CD4-positive, CD25-positive, alpha-beta regulatory T cell (primary cell): ENCODE results near the gene KCTD12. TPM values are rescaled to one million over a fixed set of nuclear protein-coding genes. Genes with fewer than 3 reads are reported as not detected.
A peak's percentile ranks its signal among the peaks of the same experiment; 100 is the strongest.

Experiments
- ATAC-seq, 2 donors: fragments of 150-1000 bp; cut with Tn5 transposase; one replicate each; pipeline ENCODE4 v1.10.0; 2021; ENCODE audit warnings: low read depth in 2 of 2, moderate number of reproducible peaks in 2 of 2, moderate library complexity in 1 of 2
- DNase-seq, 3 donors: peaks; one replicate each; pipeline versions ENCODE4 v3.0.0 to v3.0.0-alpha.2; 2012 to 2022; ENCODE audit warnings: mixed read lengths in 1 of 3
- H3K27ac ChIP-seq: one replicate; pipeline ENCODE4 v1.7.0; 2013; ENCODE audit warnings: mild to moderate bottlenecking, low read length; ENCODE audit not compliant: insufficient read depth, poor library complexity, severe bottlenecking
- H3K27me3 ChIP-seq: one replicate; pipeline ENCODE4 v1.7.0; 2013; ENCODE audit warnings: low read length; ENCODE audit not compliant: control insufficient read depth, insufficient read depth
- H3K36me3 ChIP-seq: one replicate; pipeline ENCODE4 v1.7.0; 2013; ENCODE audit warnings: mild to moderate bottlenecking, low read length, moderate library complexity; ENCODE audit not compliant: control insufficient read depth, insufficient read depth
- H3K4me1 ChIP-seq: 2 replicates; pipeline ENCODE4 v1.7.0; 2013; ENCODE audit warnings: mild to moderate bottlenecking, low read length; ENCODE audit not compliant: insufficient read depth, control insufficient read depth, poor library complexity, severe bottlenecking
- H3K4me3 ChIP-seq: one replicate; pipeline ENCODE4 v1.7.0; 2013; ENCODE audit warnings: low read depth, mild to moderate bottlenecking, low read length, moderate library complexity
- H3K9me3 ChIP-seq, 2 experiments: 1 replicate in 1 of 2; 2 replicates in 1 of 2; pipeline ENCODE4 v1.7.0; 2013; ENCODE audit warnings: low read length in 2 of 2, mild to moderate bottlenecking in 1 of 2, moderate library complexity in 1 of 2; ENCODE audit not compliant: control insufficient read depth in 2 of 2
- H3K27ac Mint-ChIP-seq, 3 donors: one replicate each; pipeline ENCODE4 v1.8.0; 2020 to 2022; ENCODE audit warnings: mild to moderate bottlenecking in 3 of 3, mixed read lengths in 3 of 3, moderate library complexity in 2 of 3
- H3K27me3 Mint-ChIP-seq: one replicate; pipeline ENCODE4 v1.8.0; 2022; ENCODE audit warnings: mild to moderate bottlenecking, mixed read lengths
- H3K36me3 Mint-ChIP-seq: one replicate; pipeline ENCODE4 v1.8.0; 2020; ENCODE audit warnings: mixed read lengths
- H3K4me1 Mint-ChIP-seq, 4 donors: one replicate each; pipeline ENCODE4 v1.8.0; 2020 to 2022; ENCODE audit warnings: mixed read lengths in 4 of 4, mild to moderate bottlenecking in 1 of 4
- H3K4me3 Mint-ChIP-seq, 4 donors: one replicate each; pipeline ENCODE4 v1.8.0; 2020 to 2022; ENCODE audit warnings: mild to moderate bottlenecking in 4 of 4, mixed read lengths in 4 of 4, moderate library complexity in 3 of 4
- H3K9me3 Mint-ChIP-seq, 7 donors: one replicate each; pipeline ENCODE4 v1.8.0; 2020 to 2022; ENCODE audit warnings: mixed read lengths in 7 of 7, mild to moderate bottlenecking in 3 of 7, moderate library complexity in 2 of 7
- polyA plus RNA-seq, 4 donors: library from polyadenylated mRNA; unstranded; fragments of 300-500 nt; fragmentation: Illumina TruSeq; gene quantifications; one replicate each; pipeline ENCODE4 v1.2.3, GENCODE V29; 2021
- total RNA-seq: library from RNA; stranded (reverse); gene quantifications from one replicate; pipeline ENCODE4 v1.2.3, GENCODE V29; 2022

KCTD12 gene
- total and polyA plus RNA-seq, 5 donors from 2014 or later = 0.19 to 2.8 (median 0.26) TPM

DNA sequence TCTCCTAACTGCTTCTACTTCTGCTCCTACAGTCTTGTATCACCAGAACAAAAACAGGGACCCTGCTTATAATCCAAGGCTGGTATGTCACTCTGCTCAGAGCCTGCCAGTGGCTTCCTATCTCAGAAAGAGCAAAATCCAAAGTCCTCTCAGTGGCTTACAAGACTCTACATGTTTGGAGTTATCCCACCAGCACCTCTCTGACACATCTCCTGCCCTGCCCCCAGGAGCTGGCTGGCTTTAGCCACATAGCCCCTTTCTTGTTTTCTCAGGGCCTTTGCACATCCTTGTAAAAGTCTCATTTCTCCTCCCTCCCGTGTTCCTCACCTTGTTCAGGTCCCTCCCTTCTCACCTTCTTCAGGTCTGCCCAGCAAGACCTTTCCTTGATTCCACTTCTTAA is 2.2 kb upstream of the KCTD12 start:
- Mint-ChIP-seq H3K27me3 (peaks cover 26% of the 10 kb centered on the region), H3K36me3 (no peaks in the 10 kb centered on the region), H3K4me3 (peak overlapping the region; percentile 23 to 85 (median 53)), H3K27ac (peak overlapping the region in 1 of 3 donors; percentile 29), H3K9me3 (peaks cover 0 to 5% (median 0%) of the 10 kb centered on the region in 7 donors), H3K4me1 (peaks cover 0 to 20% (median 14%) of the 10 kb centered on the region in 4 donors)
- no peaks in the 10 kb centered on the region for H3K9me3 ChIP-seq
- no peak for DNase-seq
- H3K27me3 ChIP-seq = peaks cover 16% of the 10 kb centered on the region
- no peak overlapping the region for H3K27ac ChIP-seq
- no peaks in the 10 kb centered on the region for H3K36me3 ChIP-seq
- H3K4me3 ChIP-seq = no peak overlapping the region
- peaks cover 18% of the 10 kb centered on the region for H3K4me1 ChIP-seq
- no peak for ATAC-seq

DNA sequence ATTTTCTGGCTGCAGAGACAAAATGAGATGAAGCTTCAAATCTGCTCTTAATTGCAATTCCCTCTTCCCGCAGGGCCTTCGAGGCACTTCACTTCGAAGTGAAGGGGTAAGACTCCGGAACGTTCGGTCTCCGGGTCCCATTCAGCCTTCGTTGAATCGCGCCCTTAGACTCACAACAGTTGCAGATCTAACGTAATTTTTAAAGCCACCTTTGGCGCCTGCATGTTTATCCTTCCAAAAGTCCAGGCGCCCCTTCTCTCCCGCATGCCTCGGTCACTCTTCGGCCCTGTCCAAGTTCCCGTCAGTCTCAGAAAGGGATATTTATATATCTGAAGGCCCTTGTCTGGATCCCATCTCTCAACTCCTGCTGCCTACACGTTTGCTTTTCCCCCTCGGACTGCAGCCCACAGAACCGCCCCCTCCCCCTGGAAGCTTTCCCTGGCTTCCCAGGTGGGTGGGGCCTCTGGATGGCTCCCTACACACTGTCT is 915 bp upstream of the KCTD12 start:
- H3K27me3 ChIP-seq = peaks cover 16% of the 10 kb centered on the region
- H3K27ac ChIP-seq = no peak overlapping the region
- DNase-seq = no peak
- Mint-ChIP-seq H3K4me1 (peaks cover 3 to 27% (median 20%) of the 10 kb centered on the region in 4 donors), H3K27me3 (peaks cover 23% of the 10 kb centered on the region), H3K36me3 (no peaks in the 10 kb centered on the region), H3K27ac (peak overlapping the region in 1 of 3 donors; percentile 6), H3K4me3 (peak overlapping the region; percentile 59 to 94 (median 88)), H3K9me3 (peaks cover 0 to 5% (median 0%) of the 10 kb centered on the region in 7 donors)
- H3K36me3 ChIP-seq = no peaks in the 10 kb centered on the region
- H3K9me3 ChIP-seq = no peaks in the 10 kb centered on the region
- ATAC-seq = no peak
- H3K4me1 ChIP-seq = peaks cover 18% of the 10 kb centered on the region
- H3K4me3 ChIP-seq = peak overlapping the region; percentile 64

GRCh38 chr13:76886005-76886291 is 257 bp downstream of the KCTD12 start:
- H3K27ac Mint-ChIP-seq = no peak overlapping the region
- H3K36me3 Mint-ChIP-seq = no peaks in the 10 kb centered on the region
- peaks cover 18% of the 10 kb centered on the region for H3K4me1 ChIP-seq
- peaks cover 3 to 27% (median 20%) of the 10 kb centered on the region in 4 donors for H3K4me1 Mint-ChIP-seq
- peaks cover 15% of the 10 kb centered on the region for H3K27me3 ChIP-seq
- H3K27ac ChIP-seq = peak overlapping the region; percentile 53
- peak overlapping the region; percentile 55 for H3K4me3 ChIP-seq
- peaks cover 0 to 5% (median 0%) of the 10 kb centered on the region in 7 donors for H3K9me3 Mint-ChIP-seq
- peak overlapping the region; percentile 59 to 79 (median 75) for H3K4me3 Mint-ChIP-seq
- peak in 1 of 2 donors; percentile 32 for ATAC-seq
- H3K9me3 ChIP-seq = no peaks in the 10 kb centered on the region
- peaks cover 12% of the 10 kb centered on the region for H3K27me3 Mint-ChIP-seq
- H3K36me3 ChIP-seq = no peaks in the 10 kb centered on the region
- no peak for DNase-seq

- Histone ChIP-seq H3K36me3 (no peaks in the 10 kb centered on the region), H3K4me3 (peak overlapping the region; percentile 55), H3K4me1 (peaks cover 18% of the 10 kb centered on the region), H3K27ac (peak overlapping the region; percentile 53), H3K27me3 (peaks cover 11% of the 10 kb centered on the region), H3K9me3 (no peaks in the 10 kb centered on the region)
- DNase-seq = peak; percentile 21 to 75 (median 61)
- peaks cover 7% of the 10 kb centered on the region for H3K27me3 Mint-ChIP-seq
- peak overlapping the region; percentile 89 to 95 (median 90) for H3K4me3 Mint-ChIP-seq
- peaks cover 3 to 32% (median 21%) of the 10 kb centered on the region in 4 donors for H3K4me1 Mint-ChIP-seq
- H3K9me3 Mint-ChIP-seq = peaks cover 0 to 5% (median 0%) of the 10 kb centered on the region in 7 donors
- peak; percentile 62 to 67 for ATAC-seq
- H3K27ac Mint-ChIP-seq = peak overlapping the region in 2 of 3 donors; percentile 57 to 75
- no peaks in the 10 kb centered on the region for H3K36me3 Mint-ChIP-seq
Measured at GRCh38 chr13:76885203-76886004, 801 bp downstream of the KCTD12 start.

DNA sequence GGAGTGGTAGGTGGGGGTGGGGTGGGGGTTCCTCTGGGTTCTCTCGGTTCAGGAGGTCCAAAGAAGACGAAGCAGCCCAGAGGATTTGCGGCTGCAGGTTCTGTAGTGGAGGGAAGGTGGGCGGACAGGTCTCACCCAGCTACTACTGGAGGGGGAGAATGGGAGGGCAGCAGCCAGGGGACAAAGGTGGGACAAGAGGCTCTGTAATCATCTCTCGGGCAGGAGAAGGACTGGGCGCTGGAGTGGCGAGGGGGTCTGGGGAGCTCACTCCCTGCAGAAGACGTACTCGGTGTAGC is 1.4 kb downstream of the KCTD12 start:
- peak overlapping the region in 1 of 3 donors; percentile 75 for H3K27ac Mint-ChIP-seq
- DNase-seq = no peak
- no peak overlapping the region for H3K27ac ChIP-seq
- no peak for ATAC-seq
- peaks cover 10% of the 10 kb centered on the region for H3K27me3 ChIP-seq
- no peaks in the 10 kb centered on the region for H3K9me3 ChIP-seq
- H3K36me3 Mint-ChIP-seq = no peaks in the 10 kb centered on the region
- H3K9me3 Mint-ChIP-seq = peaks cover 0 to 5% (median 0%) of the 10 kb centered on the region in 7 donors
- peaks cover 6% of the 10 kb centered on the region for H3K27me3 Mint-ChIP-seq
- H3K4me3 ChIP-seq = peak overlapping the region; percentile 28
- peak overlapping the region; percentile 89 to 95 (median 90) for H3K4me3 Mint-ChIP-seq
- peaks cover 6 to 37% (median 24%) of the 10 kb centered on the region in 4 donors for H3K4me1 Mint-ChIP-seq
- no peaks in the 10 kb centered on the region for H3K36me3 ChIP-seq
- H3K4me1 ChIP-seq = peaks cover 21% of the 10 kb centered on the region

GRCh38 chr13:76884186-76884906 is 1.9 kb downstream of the KCTD12 start:
- DNase-seq = peak in 1 of 3 donors; percentile 26
- no peak overlapping the region for H3K27ac ChIP-seq
- no peak for ATAC-seq
- no peaks in the 10 kb centered on the region for H3K36me3 ChIP-seq
- no peak overlapping the region for H3K4me3 ChIP-seq
- Mint-ChIP-seq H3K4me1 (peaks cover 11 to 43% (median 28%) of the 10 kb centered on the region in 4 donors), H3K27me3 (peaks cover 6% of the 10 kb centered on the region), H3K9me3 (peaks cover 0 to 5% (median 0%) of the 10 kb centered on the region in 7 donors), H3K36me3 (no peaks in the 10 kb centered on the region), H3K4me3 (peak overlapping the region; percentile 89 to 95 (median 90)), H3K27ac (peak overlapping the region in 1 of 3 donors; percentile 33)
- H3K9me3 ChIP-seq = no peaks in the 10 kb centered on the region
- H3K27me3 ChIP-seq = peaks cover 6% of the 10 kb centered on the region
- H3K4me1 ChIP-seq = peaks cover 26% of the 10 kb centered on the region

GRCh38 chr13:76883236-76883635 is 3.0 kb downstream of the KCTD12 start:
- Histone ChIP-seq H3K4me1 (peaks cover 31% of the 10 kb centered on the region), H3K27ac (no peak overlapping the region), H3K27me3 (peaks cover 1% of the 10 kb centered on the region), H3K36me3 (no peaks in the 10 kb centered on the region), H3K4me3 (no peak overlapping the region), H3K9me3 (no peaks in the 10 kb centered on the region)
- H3K4me1 Mint-ChIP-seq = peaks cover 17 to 52% (median 34%) of the 10 kb centered on the region in 4 donors
- peaks cover 0 to 4% (median 0%) of the 10 kb centered on the region in 7 donors for H3K9me3 Mint-ChIP-seq
- peak overlapping the region in 1 of 4 donors; percentile 89 for H3K4me3 Mint-ChIP-seq
- DNase-seq = no peak
- H3K27me3 Mint-ChIP-seq = peaks cover 7% of the 10 kb centered on the region
- no peak overlapping the region for H3K27ac Mint-ChIP-seq
- ATAC-seq = no peak
- H3K36me3 Mint-ChIP-seq = no peaks in the 10 kb centered on the region
